EH (cell line): ENCODE measurements around the gene C20orf141.
A peak's percentile ranks its signal among the peaks of the same experiment; 100 is the strongest.
"Not testable (repeated sequence)": the region's sequence is repeated elsewhere in the genome, so short reads cannot be mapped to it uniquely, and the experiment has no call there.

Experiments
- DNase-seq: peaks from one replicate; pipeline ENCODE4 v3.0.0-alpha.2; 2015; ENCODE audit warnings: low read depth

The C20orf141 gene

DNA sequence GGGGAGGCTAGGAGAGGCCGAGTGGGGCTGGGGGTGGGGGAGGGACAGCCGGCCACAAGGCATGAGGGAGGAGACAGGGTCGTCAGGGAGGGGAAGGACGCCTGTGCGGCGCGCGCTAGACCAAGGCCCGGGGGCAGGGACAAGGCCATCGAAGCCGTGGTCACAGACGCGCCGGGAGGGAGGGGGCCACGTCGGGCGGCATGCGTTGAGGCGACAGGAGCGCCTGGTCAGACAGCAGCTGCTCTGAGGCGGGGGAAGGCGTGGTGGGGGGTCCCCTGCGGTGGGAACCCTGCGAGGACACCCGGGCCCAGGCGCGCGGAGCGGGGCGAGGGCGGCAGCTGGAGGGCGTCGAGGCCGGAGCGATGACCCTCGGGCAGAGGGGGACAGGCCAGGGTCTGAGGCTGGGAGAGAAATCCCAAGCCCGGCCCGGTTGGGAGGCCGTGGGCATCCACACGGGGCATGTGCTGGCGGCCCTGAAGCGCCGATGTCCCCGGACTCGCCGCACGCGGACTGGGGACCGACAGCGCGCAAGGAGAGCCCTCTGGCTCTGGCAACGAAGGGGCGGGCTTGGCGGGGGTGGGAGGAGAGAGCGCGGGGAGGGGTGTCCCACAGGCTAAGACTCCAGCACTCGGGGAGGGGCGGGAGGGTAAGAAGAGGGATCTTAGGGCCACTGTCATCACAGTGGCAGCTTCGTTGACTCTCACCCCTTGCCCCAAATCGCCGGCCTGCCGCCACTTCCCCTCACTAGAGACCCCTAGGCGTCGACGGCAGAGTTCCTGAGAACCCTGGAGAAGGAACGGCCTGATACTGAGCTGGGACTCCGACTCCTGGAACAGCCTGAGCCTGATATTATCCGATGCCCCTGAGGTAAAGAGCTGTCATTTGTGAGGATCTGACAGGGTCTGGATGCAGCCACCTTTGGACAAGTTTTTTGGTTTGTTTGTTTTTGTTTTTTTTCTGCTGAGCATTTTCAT, 6.4 kb downstream of the C20orf141 start:
- no peak for DNase-seq

DNA sequence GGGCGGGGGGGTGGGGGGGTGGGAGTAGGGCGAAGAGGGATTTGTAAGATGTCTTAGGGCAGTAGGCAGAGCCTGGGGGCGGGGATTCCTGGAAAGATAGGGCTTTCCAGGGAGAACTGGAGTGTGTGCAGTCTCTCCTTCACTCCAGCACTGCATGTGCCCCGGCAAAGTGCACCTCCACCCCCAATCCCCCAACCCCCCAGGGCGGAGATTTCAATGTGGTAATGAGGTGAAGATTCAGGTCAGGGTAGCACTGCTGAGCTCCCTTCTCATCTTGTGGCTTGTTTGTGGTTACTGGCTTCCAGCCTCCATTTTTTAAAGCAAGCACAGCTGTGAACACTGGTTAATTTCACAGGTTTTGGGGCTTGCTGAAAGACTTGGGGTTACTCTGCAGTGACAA, 7.3 kb downstream of the C20orf141 start:
- peak; percentile 44 for DNase-seq

DNA sequence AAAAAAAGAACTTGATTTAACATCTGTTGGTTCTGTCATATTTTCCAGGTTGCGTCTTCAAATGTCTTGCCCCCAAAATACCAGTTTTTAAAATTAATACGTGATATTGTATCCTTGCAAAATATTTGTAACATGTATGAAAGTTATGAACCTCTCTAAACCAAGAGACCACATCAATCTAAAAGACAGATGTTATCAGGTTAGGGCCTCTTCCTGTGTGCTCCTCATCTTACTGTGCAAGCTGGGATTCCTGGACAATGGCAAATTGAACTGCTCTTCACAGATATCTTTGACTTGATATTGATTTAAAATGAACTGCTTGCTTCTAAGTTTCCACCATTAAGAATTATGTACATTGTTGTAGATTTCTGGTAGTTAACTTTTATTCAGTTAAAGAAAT, 11.0 kb downstream of the C20orf141 start:
- no peak for DNase-seq

DNA sequence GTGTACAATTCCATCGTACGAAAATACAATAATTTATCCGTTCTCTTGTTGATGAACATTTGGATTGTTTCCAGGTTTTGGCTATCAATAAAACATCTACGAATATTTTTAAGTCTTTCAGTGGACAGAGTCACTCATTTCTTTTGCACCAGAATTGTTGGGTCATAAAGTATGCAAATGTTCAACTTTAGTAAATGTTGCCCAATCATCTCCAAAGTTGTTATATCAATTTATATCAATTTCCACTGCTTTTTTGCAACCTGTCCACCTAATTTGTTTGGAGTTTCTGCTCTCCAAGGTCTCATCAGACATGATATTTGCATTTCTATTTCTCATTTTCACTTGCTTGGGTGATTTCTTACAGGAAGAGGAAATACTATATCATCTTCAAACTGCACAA, 11.9 kb downstream of the C20orf141 start:
- no peak for DNase-seq

DNA sequence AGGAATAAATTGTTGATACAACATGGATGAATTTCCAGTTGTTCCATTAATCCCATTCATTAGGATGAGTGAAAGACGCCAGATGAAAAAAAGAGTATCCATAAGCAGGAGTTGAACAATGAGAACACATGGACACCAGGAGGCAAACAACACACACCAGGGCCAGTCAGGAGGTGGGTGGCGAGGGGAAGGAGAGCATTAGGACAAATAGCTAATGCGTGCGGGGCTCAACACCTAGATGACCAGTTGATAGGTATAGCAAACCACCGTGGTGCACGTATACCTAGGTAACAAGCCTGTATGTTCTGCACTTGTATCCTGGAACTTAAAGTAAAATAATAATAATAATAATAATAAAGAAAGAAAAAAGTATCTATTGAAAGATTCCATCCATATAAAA, 14.6 kb downstream of the C20orf141 start:
- no peak for DNase-seq

DNA sequence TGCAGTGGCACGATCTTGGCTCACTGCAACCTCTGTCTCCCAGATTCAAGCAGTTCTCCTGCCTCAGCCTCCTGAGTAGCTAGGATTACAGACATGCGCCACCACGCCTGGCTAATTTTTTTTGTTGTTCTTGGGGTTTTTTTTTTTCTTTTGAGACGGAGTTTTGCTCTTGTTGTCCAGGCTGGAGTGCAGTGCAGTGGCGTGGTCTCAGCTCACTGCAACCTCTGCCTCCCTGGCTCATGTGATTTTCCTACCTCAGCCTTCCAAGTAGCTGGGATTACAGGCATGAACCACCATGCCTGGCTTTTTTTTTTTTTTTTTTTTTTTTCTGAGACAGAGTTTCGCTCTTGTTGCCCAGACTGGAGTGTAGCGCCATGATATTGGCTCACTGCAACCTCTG, 16.4 kb downstream of the C20orf141 start:
- DNase-seq: not testable (repeated sequence)

DNA sequence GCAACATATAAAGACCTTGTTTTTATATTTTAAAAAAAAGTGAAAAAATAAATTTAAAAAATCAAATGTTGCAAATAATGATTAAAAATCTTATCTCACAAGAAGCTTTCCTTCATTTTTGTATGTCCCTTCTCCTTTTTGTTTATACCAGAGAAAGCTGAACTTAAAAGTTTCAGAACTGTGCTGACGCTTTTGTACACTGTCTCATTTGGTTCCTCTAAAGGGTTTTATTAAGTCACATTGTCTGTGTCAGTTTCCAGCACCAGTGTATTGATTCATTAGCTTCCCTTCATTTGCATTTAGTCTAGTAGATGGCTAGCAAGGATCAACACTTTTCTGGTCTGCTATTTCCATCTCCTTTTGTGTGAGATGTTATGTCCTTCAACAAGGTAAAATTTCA, 19.0 kb downstream of the C20orf141 start:
- no peak for DNase-seq

DNA sequence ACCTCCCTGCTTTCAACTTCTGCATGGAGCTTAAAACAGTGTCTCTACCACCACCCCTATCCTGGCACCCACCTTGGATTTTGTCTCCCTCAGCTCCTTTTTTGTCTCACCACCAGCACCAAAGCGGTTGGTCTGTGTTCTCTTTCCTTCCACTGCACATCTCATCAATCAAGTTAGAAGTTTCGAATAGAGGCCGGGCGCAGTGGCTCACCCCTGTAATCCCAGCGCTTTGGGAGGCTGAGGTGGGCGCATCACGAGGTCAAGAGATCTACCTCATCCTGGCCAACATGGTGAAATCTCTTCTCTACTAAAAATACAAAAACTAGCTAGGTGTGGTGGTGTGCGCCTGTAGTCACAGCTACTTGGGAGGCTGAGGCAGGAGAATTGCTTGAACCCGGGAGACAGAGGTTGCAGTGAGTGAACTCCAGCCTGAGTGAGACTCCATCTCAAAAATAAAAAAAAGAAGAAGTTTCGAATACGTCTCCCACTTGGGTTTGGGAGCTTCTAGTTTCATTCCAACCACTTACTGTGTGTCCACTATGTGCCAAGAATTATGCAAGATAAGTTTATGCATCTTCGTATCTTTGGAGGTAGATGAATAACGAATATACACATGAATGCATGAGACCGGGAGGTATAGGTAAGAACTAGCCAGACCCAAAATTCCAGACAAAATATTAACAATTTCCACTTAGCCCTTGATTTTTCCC, 19.8 kb downstream of the C20orf141 start:
- no peak for DNase-seq

DNA sequence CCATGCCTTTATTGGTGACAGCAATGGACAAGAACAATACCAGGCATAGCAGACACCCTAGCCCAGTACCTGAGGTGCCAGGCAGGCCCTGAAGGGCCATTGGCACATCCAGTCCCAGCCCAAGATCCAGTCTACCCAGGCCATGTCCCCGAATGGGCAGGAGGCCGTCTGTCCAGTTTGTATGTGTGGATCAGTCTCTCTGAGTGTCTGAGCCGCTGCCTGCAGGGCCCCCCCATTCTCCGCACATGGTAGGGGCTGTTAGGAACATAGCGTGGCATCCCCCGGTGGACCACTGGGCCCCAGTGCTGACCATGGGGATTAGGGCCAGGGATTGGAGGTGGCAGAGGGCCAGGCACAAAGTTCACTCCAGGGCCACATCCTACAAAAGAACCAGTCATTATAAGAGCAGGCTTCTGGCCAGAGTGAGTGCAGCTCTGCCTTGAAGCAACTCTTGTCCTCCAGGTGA, 20.6 kb downstream of the C20orf141 start:
- DNase-seq: no peak

DNA sequence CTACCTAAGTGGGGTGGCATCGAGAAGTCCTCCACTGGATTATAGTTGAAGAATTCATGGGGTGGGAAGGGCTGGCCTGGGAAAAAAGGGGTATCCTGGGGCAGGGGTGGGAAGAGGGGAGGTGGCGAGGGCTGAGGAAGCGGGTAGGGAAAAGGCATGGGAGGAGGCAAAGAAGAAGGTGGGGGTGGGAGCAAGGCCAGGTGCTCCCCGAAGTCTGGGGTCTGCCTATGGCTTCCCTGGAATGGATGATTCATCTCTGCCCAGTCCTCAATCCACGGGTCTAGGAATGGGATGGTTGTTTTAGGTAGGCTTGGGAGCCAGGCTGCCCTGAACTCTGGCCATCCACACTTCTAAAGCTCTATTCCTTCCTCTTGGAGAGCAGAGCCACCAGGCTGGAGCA, 21.2 kb downstream of the C20orf141 start:
- DNase-seq: no peak

DNA sequence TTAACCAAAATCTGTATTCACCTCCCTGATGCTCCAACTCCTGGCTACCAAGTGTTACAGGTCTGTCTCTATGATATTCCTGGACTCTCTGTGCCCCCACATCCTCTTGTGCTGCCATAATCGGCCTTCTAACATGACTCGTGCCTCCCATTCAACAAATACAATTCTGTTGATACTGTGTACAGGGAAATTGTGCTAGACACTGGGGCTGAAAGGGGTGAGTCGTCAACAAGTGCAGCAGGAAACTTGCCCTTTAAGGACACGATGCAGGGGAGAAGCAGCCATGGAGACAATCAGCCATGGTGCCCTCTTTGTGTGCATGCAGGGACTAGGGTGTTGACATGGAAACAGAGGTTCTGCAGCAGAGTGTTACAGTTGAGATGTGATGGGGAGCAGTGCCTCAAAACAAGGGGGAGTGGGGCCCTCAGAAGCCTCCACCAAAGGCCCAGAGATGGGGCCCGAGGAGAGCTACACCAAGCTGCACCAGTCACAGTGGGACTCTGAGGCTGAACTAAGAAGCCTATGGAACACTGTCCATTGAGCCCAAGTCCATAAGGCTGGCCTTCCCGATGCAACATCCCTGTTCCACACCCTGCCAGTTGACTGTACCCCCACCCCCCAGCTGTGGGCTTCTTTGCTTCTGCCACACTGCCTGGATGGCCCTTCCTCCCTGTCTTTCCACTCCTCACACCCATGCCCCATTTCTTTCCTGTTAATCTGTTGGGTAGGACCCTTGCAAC, 22.6 kb downstream of the C20orf141 start:
- peak; percentile 23 for DNase-seq

DNA sequence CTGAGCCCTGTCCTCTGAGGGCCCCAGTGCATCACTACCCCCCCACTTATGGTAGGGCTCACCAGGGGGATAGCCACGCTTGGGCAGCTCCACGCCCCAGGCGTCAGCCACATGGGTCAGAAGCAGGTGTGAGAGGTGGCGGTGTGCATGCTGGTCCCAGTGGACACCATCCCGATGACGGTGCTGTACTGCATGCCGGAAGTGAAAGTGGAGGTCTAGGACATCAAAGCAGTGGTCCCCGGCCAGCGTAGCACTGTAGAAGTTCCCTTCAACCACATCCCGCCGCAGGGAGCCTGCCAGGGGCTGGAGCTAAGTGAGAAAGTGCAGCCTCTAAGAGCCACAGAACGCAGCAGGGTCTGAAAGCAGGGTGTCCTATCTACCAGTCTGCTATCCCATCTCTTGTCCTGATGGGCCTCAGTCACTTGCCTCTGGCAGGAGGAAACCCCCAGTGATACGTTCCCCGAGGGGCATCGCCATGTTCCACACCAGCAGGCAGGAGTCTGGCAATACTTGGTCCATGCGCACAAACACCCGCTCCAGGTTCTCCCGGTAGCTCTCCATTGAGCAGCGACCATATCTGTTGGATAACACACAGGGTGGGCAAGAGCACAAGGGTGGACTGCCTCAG, 23.5 kb downstream of the C20orf141 start:
- no peak for DNase-seq

DNA sequence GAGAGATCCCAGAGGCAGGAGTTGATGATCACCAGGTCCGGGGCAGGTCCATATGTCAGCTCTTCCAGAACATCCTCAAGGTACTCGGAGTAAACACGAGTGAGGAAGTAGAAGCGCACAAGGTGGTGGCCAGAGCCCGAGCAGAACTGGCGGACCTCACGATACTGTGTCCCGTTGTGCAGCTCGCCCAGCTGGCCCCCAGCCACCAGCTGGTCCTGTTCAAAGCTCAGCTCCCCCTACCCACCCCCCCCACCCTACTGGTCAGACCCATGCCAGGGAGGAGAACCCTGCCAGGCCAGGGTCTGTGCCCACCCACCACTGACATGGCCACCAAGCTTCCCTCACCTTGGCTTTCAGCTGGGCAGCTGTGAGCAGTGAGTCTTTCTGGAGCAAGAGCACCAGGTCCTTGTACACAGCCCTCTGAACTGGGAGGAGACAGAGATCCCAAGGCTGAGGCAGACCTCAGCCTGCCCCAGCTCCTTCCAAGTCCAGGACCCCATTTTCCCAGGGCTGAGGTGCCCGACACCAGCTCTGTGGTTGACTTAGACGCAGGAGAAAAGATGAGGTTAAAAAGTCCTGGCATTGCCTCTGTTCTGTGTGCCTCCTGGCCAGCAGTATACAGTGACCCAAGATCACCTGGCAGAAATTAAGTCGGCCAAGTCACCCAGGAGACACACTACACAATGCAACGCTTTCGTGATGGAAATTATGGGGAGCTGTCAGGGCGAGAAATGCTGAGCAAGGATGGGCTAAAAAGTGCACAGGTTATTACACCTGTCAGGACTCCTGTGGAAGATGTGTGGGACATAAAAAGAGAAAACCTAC, 24.3 kb downstream of the C20orf141 start:
- DNase-seq: no peak

DNA sequence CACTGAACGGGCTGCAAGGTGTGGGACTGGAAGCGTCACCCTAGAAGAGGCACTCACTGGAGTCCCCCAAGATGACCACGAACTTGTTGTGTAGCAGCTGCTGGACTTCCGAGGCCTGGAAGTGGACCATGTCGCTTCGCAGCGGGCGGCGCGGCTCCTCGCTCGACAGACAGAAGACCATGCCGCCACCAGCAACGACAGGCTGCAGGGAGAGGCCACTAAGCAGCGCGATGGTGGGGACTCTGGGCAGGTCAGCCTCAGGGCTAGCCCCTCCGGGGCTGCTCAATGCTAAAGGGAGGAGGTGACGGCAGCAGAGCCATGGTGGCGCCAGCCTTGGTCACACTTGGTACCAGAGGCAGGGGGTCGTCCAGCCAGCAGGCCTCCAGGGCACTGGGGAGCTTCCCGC, 24.9 kb downstream of the C20orf141 start:
- no peak for DNase-seq

DNA sequence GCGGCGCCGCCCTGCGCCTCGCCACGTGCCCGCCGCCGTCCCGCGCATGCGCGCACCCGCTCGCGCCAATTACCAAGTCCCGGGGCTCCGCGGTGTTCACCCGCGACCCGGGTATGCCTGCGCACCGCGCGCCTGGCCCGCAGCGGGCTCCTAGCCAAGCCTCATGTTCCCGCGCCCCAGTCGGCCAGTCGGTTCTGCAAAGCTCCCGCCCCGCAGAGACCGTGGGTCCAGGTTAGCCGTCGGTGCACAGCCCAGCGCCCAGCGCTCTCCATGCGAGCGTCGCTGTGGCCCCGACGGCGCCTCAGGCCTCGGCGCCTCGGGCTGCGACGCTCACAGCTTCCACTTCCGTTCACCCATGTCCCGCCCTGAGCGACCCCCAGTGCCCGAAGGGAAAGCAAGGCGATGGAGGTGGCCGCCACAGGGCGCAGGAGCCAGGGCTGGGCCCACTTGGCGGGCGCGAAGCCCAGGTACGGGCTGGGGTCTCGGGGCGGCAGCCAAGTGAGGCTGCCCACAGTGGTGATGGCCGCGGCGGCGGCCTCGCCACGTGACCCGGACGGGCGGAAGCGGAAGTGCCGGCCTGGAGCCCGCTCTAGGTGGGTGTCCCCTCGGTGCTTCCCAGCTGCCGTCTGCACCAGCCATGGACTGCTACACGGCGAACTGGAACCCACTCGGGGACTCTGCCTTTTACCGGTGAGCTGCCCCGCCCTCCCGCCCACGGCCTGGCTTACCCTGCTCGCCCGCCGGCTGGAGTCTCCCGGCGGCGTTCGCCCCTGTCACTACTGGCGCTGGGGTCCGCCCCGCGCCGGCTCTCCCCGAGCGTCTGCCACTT, 25.6 kb downstream of the C20orf141 start, which contains the start of the genes PCED1A and VPS16:
Gene PCED1A, minus strand, starts transcription at position 518 of the 829 bp plus-strand sequence. CDS start 743 bp downstream, outside the sequence.
Gene VPS16, plus strand, starts transcription at position 608 of the 829 bp plus-strand sequence. Its CDS starts 30 bp downstream, at position 638.
- DNase-seq: peak; percentile 87

DNA sequence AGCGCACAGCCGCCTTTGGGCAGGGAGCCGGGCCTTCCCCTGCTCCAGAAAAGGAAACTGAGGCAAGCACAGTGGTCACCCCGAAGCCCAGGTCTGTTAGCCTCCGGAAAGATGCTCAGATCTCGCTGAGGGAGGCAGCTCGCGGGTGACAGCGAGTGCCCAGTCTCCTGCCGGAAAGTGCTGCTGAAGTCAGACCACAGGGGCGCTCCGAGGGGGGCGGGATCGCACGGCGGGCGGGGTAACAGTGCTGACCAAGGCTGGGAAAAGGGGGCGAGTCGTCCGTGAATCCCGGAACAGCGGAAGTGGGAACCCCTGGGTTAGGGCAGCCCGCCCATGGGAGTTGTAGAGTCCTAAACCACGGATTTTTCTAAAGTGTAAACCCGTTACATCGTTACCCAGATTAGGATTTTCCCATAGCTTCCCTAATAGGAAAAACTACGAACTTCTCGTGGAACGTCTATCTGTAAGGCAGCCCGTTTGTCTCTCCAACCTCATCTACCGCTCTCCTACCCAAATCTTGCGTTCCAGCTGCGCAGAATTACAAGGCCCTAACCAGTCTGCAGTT, 26.3 kb downstream of the C20orf141 start:
- DNase-seq: peak; percentile 84

DNA sequence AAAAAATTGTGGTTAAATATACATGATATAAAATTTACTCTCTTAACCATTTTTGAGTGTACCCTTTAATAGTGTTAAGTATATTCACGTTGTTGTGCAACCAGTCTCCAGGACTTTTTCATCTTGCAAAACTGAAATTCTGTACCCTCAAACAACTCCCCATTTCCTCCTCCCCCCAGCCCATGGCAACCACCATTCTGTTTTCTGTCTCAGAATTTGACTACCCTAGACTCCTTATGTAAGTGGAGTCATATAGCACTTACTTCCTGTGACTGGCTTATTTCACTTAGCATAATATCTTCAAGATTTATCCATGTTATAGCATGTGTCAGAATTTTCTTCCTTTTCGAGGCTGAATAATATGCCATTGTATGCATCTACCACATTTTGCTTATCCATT, 30.8 kb downstream of the C20orf141 start:
- DNase-seq: no peak

DNA sequence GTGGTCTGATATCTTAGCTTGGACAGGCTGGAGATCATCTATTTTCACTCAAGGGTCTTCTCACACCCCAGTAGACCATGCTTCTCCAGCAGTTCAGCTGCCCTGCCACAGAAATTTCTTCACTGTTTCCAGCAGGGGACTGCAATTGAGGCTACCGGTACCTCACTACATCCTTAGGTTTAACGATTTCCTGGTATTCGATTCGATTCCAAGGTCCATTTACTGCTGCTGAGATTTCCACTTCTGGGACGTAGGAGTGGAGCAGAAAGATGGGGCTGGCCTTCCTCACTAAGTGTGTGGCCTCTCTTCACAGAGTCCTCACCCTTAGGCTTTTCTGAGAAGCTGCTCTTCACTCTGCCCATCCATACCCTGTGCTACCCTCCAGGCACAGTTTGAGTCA, 31.9 kb downstream of the C20orf141 start:
- DNase-seq: no peak

DNA sequence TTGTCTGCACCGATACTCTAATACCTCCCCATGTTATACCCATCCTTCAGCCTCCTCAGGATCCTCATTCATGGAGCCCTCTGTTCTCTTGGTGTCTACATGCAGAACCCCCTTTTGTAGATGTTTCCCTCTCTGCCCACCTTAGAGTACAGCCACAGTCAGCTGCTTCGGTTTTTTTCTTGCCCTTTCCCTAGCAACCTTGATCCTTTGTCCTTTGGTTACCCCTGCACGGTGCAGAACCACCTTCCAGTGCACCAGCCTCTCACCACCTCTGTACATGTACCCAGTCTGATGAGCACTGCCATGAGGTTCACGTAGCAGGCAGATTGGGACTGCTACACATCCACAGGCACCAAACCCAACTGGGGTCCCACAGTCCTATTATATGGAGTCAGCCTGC, 33.0 kb downstream of the C20orf141 start:
- DNase-seq: no peak

DNA sequence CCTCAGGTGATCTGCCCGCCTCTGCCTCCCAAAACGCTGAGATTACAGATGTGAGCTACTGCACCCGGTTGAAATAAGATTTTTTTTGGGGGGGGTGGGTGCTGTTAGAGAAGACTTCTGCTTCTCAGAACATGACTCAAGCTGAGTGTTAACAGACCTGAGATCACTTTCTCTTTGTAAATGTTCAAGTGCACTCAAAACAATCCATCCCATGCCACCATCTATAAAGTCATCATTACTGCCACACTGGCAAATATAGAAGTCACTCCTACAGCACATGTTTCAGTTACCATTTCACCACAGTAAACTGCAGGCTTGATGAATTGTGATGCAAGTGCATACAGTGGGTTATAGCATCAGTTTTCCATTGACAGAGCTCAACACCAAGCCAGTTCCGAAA, 34.7 kb downstream of the C20orf141 start:
- DNase-seq: no peak
